Stimulated activated CD4-positive, alpha-beta T cell treated with anti-CD3 and anti-CD28 coated beads, Interleukin-4, amount 100 ng/mL, for 24 hours (primary cell): ENCODE results near the gene KCNT2.
"Not testable (repeated sequence)": the region's sequence is repeated elsewhere in the genome, so short reads cannot be mapped to it uniquely, and the experiment has no call there.

Experiments
- DNase-seq: peaks from one replicate; pipeline ENCODE4 v3.0.0-alpha.2; 2020

The KCNT2 gene

GRCh38 chr1:196302981-196303380 is 305.3 kb downstream of the KCNT2 start:
- no peak for DNase-seq

GRCh38 chr1:196302420-196302819 is 305.8 kb downstream of the KCNT2 start:
- DNase-seq = no peak

- no peak for DNase-seq
Observed at GRCh38 chr1:196295766-196296165, 312.5 kb downstream of the KCNT2 start.

GRCh38 chr1:196278816-196279215 is 329.4 kb downstream of the KCNT2 start:
- no peak for DNase-seq

GRCh38 chr1:196277860-196278259 is 330.4 kb downstream of the KCNT2 start:
- no peak for DNase-seq

GRCh38 chr1:196271212-196271947 is 336.9 kb downstream of the KCNT2 start:
- DNase-seq = no peak

GRCh38 chr1:196263086-196263485 is 345.2 kb downstream of the KCNT2 start:
- DNase-seq = not testable (repeated sequence)

GRCh38 chr1:196260270-196260669 is 348.0 kb downstream of the KCNT2 start:
- DNase-seq = no peak

- no peak for DNase-seq
Observed at GRCh38 chr1:196259316-196259715, 348.9 kb downstream of the KCNT2 start.

- no peak for DNase-seq
Observed at GRCh38 chr1:196255762-196256161, 352.5 kb downstream of the KCNT2 start.

- DNase-seq = no peak
Observed at GRCh38 chr1:196229546-196229945, 378.7 kb downstream of the KCNT2 start.

GRCh38 chr1:196214866-196215265 is 393.4 kb downstream of the KCNT2 start:
- DNase-seq = no peak

- no peak for DNase-seq
Observed at GRCh38 chr1:196209983-196210382, 398.3 kb downstream of the KCNT2 start.

- no peak for DNase-seq
Observed at GRCh38 chr1:196209265-196209664, 399.0 kb downstream of the KCNT2 start.

GRCh38 chr1:196207612-196208217 is 400.5 kb downstream of the KCNT2 start:
- DNase-seq = no peak

- DNase-seq = no peak
Observed at GRCh38 chr1:196205882-196206281, 402.4 kb downstream of the KCNT2 start.

GRCh38 chr1:196196486-196196885 is 411.8 kb downstream of the KCNT2 start:
- no peak for DNase-seq

- DNase-seq = no peak
Observed at GRCh38 chr1:196193896-196194559, 414.2 kb downstream of the KCNT2 start.

- no peak for DNase-seq
Observed at GRCh38 chr1:196183941-196184340, 424.3 kb downstream of the KCNT2 start.

- DNase-seq = no peak
Observed at GRCh38 chr1:196181594-196181878, 426.7 kb downstream of the KCNT2 start.

- DNase-seq = no peak
Observed at GRCh38 chr1:196180847-196181593, 427.2 kb downstream of the KCNT2 start.

GRCh38 chr1:196178083-196178635 is 430.1 kb downstream of the KCNT2 start:
- DNase-seq = no peak
